C4-2B (cell line): ENCODE measurements around the gene SMPX.

Source experiments
- H3K27ac ChIP-seq: fragments of 450-650 bp; 2 replicates; pipeline ENCODE4 v1.5.1; 2017
- ZFX ChIP-seq: fragments of 450-650 bp; IDR thresholded peaks from 2 replicates; pipeline ENCODE4 v1.6.1; 2017
- TF ChIP-seq, protein P1 (sequence below): fragments of 450-650 bp; conservative IDR thresholded peaks from 2 replicates; pipeline ENCODE4 v1.5.1; 2017; ENCODE audit warnings: mild to moderate bottlenecking

The SMPX gene

DNA sequence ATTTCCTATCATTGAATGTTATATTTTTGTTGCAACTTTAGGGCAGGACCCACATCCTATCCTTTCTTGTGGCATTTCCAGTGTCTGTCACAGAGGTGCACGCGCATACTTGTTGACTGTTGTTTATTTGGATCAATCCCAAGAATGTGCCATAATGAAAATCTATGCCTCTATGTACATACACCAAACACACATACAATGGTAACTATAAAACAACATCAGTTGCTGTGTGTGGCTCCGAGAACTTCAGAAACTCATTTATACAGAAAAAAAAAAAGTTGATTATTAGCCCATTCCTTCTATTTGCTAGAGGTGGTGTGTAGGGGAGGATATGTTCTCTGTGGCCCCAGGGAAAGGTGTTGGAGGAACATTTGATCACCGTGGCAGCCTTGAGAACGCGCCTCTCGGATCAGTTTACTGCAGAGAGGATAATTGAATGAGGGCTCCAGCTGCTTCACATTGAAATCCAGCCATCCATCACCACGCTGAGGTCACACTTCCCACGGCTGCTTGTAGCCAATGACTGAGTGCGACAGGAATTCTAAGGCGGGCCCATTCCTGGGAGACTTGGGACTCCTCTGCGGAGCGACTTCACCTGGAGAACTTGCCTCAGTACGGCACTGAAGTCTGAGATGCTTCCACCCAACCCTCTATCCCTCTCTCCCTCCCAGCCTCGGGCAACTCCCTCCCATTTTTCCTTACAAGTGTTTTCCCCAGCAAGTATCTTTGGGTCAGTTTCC is 19.5 kb downstream of the SMPX start:
- H3K27ac ChIP-seq = no peak overlapping the region
- no peak for TF ChIP-seq ZFX
- TF ChIP-seq, protein P1, sequence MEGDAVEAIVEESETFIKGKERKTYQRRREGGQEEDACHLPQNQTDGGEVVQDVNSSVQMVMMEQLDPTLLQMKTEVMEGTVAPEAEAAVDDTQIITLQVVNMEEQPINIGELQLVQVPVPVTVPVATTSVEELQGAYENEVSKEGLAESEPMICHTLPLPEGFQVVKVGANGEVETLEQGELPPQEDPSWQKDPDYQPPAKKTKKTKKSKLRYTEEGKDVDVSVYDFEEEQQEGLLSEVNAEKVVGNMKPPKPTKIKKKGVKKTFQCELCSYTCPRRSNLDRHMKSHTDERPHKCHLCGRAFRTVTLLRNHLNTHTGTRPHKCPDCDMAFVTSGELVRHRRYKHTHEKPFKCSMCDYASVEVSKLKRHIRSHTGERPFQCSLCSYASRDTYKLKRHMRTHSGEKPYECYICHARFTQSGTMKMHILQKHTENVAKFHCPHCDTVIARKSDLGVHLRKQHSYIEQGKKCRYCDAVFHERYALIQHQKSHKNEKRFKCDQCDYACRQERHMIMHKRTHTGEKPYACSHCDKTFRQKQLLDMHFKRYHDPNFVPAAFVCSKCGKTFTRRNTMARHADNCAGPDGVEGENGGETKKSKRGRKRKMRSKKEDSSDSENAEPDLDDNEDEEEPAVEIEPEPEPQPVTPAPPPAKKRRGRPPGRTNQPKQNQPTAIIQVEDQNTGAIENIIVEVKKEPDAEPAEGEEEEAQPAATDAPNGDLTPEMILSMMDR = no peak

DNA sequence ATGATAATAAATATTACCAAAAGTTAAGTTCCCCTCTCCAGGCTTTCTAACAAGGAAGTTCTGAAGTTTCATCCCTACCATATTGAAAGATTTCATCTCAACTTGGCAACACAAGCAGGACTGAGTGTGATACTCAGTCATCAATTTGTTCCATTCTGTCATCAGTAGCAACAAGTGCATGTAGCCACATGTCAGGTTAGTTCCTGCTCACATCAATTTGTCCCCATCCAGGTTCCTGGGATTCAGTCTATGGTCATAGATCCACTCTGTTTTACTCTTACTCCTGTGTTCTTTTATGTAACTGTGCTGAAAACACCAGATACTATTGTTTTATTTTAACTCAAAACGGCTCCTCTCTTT is 22.2 kb downstream of the SMPX start:
- no peak for TF ChIP-seq ZFX
- TF ChIP-seq, protein P1 = no peak
- H3K27ac ChIP-seq = no peak overlapping the region

DNA sequence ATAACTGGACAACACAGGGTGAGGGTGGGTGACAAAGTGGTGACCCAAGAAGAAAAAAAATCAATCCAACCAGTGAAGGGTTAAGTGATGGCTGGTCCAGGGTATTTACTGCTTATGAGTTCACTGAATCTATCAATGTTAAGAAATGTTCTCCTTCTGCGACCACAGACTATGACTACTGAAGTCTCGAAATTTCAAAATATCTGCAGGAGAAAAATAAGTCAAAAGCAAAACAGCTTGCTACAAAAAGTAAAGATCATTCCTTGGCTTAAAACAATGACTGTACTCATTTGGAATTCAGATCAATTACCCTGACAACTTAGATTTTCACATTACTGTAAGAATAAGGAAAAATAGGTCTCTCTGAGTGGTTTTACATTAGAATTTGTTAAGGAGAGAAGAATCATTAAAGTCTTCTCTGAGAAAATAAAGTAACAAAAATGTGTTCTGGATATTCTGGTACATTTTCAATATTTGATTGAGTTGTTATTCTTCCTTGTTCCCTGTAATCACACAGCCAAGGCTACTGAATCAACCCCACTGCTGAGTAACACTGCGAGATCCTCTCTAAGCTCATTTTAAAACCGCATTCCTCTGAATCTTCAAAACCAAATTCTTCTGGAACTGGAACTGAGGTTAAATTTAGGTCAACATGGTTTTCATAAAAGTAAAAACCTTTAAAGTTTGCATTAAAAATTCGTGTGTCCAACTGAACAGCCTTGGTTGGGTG is 22.7 kb downstream of the SMPX start:
- TF ChIP-seq, protein P1 = no peak
- no peak for TF ChIP-seq ZFX
- H3K27ac ChIP-seq = no peak overlapping the region

DNA sequence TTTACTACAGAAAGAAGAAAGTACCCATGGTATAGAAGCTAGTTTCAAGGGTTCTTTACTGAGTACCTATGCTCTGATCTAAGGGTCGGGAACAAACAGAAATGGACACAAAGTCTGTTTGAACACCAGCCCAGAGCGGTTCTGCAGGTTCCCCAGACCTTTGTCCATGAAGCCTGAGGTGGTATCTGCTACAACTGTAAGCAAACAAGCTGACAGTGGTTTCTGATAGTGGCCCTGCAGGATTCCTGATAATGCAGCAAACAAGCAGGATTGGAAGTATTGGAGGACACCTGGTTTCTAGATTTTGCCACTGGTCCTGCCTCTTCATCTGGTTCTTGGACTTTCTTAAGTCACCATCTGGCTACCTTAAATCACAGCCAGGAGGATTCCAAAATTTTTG is 23.7 kb downstream of the SMPX start:
- no peak for TF ChIP-seq ZFX
- TF ChIP-seq, protein P1 = no peak
- H3K27ac ChIP-seq = peak overlapping the region; percentile 38; the same call in 1 of the 2 replicates

DNA sequence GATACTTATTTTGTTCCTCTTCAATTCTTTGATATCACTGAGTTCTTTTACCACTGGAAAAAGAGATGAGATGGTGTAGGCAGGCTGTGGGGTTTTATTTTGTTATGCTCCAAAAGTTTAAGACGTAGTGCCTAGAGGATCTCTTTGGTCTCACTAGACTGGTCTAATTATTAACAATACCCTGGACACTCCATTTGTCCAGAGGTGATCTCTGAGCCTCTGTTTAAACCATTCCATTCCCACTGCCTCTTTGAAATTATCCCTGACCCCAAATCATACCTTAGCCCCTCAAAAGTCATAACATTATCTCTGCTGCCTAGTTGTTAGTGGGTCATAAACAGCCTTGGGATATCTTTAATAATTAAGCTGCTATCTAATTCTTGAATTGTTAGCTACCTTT is 24.2 kb downstream of the SMPX start:
- TF ChIP-seq, protein P1 = no peak
- no peak for TF ChIP-seq ZFX
- H3K27ac ChIP-seq = no peak overlapping the region

DNA sequence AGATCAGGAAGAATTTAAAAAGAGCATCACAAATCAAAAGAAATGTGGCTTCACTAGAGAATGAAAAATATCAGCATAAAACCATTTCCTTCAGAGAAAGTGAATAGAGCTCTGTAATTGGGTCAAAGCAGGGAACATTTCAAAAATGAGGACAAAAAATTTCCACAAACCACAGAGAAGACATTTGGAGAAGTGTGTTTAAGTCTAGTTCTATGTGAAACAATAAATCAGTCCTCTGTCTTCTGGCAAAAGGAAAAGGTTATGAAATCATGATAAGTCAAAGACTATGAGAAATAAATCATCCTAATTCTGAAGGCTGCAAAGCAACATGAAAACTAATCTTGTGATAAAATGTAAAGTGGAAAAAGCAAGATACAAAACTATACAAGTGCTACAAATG is 27.9 kb downstream of the SMPX start:
- TF ChIP-seq ZFX = no peak
- TF ChIP-seq, protein P1 = no peak
- H3K27ac ChIP-seq = no peak overlapping the region

DNA sequence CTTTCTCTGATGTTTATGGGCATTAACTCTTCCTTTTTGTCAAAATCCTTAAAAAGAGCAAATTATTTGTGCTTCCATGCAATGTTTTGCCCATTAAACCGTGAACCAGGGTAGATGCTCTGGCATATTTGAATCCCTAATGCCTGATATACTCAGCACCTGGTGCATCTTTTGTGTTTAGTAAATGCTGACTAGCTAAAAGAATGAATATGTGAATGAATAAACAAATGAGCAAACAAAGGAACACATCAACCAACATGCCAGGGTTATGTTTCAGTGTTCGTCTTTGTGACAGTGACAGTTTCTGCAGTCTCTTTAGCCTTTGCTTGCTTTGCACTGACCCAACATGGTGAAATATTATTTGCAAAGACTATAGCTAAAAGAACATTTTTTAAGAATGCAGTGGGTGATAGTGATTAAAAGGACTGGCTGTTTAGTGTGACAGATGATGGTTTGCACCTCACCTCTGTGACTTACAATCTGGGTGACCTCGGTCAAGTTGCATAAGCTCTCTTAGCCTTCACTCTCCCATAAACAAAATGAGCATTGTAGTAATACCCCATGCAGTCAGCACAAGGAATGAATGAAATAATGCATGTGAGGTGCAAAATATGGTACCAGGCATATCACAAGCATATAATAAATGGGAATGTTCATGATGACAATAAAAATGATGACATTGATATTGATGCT is 29.5 kb downstream of the SMPX start:
- TF ChIP-seq, protein P1 = no peak
- TF ChIP-seq ZFX = no peak
- no peak overlapping the region for H3K27ac ChIP-seq
